MM.1S (cell line): Measurements from ENCODE around the gene DUOXA2.

Source experiments
- DNase-seq: peaks from one replicate; pipeline ENCODE4 v3.0.0-alpha.2; 2015
- H2AFZ ChIP-seq: fragments of 300-600 bp; sonication (generic); 2 replicates; pipeline ENCODE4 v1.6.0; 2016; ENCODE audit warnings: antibody characterized with exemption, low read length
- H3F3A ChIP-seq: fragments of 300-600 bp; sonication (generic); 2 replicates; pipeline ENCODE4 v1.6.1; 2016; ENCODE audit warnings: mild to moderate bottlenecking, antibody characterized with exemption, low read length, moderate library complexity, mixed read lengths; ENCODE audit not compliant: insufficient read depth
- H3K27ac ChIP-seq: fragments of 300-600 bp; sonication (generic); 2 replicates; pipeline ENCODE4 v1.5.1; 2016; ENCODE audit warnings: mild to moderate bottlenecking, low read length
- H3K27me3 ChIP-seq: fragments of 300-600 bp; sonication (generic); replicated peaks from 2 replicates; pipeline ENCODE4 v1.6.0; 2016; ENCODE audit warnings: low read length; ENCODE audit not compliant: insufficient read depth
- H3K36me3 ChIP-seq: fragments of 300-600 bp; sonication (generic); replicated peaks from 2 replicates; pipeline ENCODE4 v1.6.1; 2016; ENCODE audit warnings: mild to moderate bottlenecking, low read length, mixed read lengths; ENCODE audit not compliant: insufficient read depth
- H3K4me1 ChIP-seq: fragments of 300-600 bp; sonication (generic); 2 replicates; pipeline ENCODE4 v1.6.1; 2016; ENCODE audit warnings: low read length, mixed read lengths
- H3K4me2 ChIP-seq: fragments of 300-600 bp; sonication (generic); 2 replicates; pipeline ENCODE4 v1.6.0; 2016; ENCODE audit warnings: low read depth, low read length
- H3K4me3 ChIP-seq: fragments of 300-600 bp; sonication (generic); 2 replicates; pipeline ENCODE4 v1.5.1; 2016; ENCODE audit warnings: low read length, mixed read lengths
- H3K79me2 ChIP-seq: fragments of 300-600 bp; sonication (generic); 2 replicates; pipeline ENCODE4 v1.6.1; 2016; ENCODE audit warnings: mixed run types, low read length, mixed read lengths
- H3K9ac ChIP-seq: fragments of 300-600 bp; sonication (generic); 2 replicates; pipeline ENCODE4 v1.6.1; 2016; ENCODE audit warnings: low read length, mixed read lengths
- H3K9me2 ChIP-seq: fragments of 300-600 bp; sonication (generic); replicated peaks from 2 replicates; pipeline ENCODE4 v1.6.1; 2016; ENCODE audit warnings: mild to moderate bottlenecking, low read length, mixed read lengths; ENCODE audit not compliant: insufficient read depth
- H3K9me3 ChIP-seq: fragments of 300-600 bp; sonication (generic); replicated peaks from 2 replicates; pipeline ENCODE4 v1.6.1; 2016; ENCODE audit warnings: mild to moderate bottlenecking, low read length, mixed read lengths; ENCODE audit not compliant: insufficient read depth
- H4K20me1 ChIP-seq: fragments of 300-600 bp; sonication (generic); 2 replicates; pipeline ENCODE4 v1.6.1; 2016; ENCODE audit warnings: mild to moderate bottlenecking, low read length, moderate library complexity, mixed read lengths; ENCODE audit not compliant: insufficient read depth
- CTCF ChIP-seq: fragments of 300-600 bp; sonication (generic); IDR thresholded peaks from 2 replicates; pipeline ENCODE4 v1.5.1; 2016; ENCODE audit warnings: antibody characterized with exemption, low read length, mixed read lengths
- EZH2 ChIP-seq: fragments of 300-600 bp; sonication (generic); optimal IDR thresholded peaks from 2 replicates; pipeline ENCODE3; 2017; ENCODE audit warnings: low read depth, mild to moderate bottlenecking, antibody characterized with exemption, low read length, mixed read lengths
- EZH2phosphoT487 ChIP-seq: fragments of 300-600 bp; sonication (generic); IDR thresholded peaks from 2 replicates; pipeline ENCODE4 v1.6.1; 2018; ENCODE audit warnings: antibody characterized with exemption, low read length

The DUOXA2 gene

GRCh38 chr15:45089712-45090373, 24.3 kb upstream of the DUOXA2 start:
- DNase-seq, result no peak
- Histone ChIP-seq H3K9me2 (no peaks in the 10 kb centered on the region), H3K27ac (no peak overlapping the region), H3K4me2 (no peak overlapping the region), H3K27me3 (no peaks in the 10 kb centered on the region), H3F3A (no peaks in the 10 kb centered on the region), H3K4me1 (no peaks in the 10 kb centered on the region), H2AFZ (no peak overlapping the region), H3K36me3 (no peaks in the 10 kb centered on the region), H3K4me3 (no peak overlapping the region), H4K20me1 (no peaks in the 10 kb centered on the region), H3K9me3 (no peaks in the 10 kb centered on the region), H3K79me2 (no peaks in the 10 kb centered on the region), H3K9ac (no peak overlapping the region)
- TF ChIP-seq EZH2 (no peak), CTCF (no peak), EZH2phosphoT487 (no peak)

- H3K9me2 ChIP-seq, result no peaks in the 10 kb centered on the region
- H3K79me2 ChIP-seq, result no peaks in the 10 kb centered on the region
- no peaks in the 10 kb centered on the region for H3K36me3 ChIP-seq
- H3K4me1 ChIP-seq, result no peaks in the 10 kb centered on the region
- no peaks in the 10 kb centered on the region for H3F3A ChIP-seq
- TF ChIP-seq CTCF, result no peak
- H3K27ac ChIP-seq, result no peak overlapping the region
- no peaks in the 10 kb centered on the region for H3K27me3 ChIP-seq
- no peak overlapping the region for H3K9ac ChIP-seq
- no peaks in the 10 kb centered on the region for H4K20me1 ChIP-seq
- H3K4me3 ChIP-seq, result no peak overlapping the region
- no peak overlapping the region for H3K4me2 ChIP-seq
- H3K9me3 ChIP-seq, result no peaks in the 10 kb centered on the region
- no peak for DNase-seq
- no peak overlapping the region for H2AFZ ChIP-seq
These were observed 23.0 kb upstream of the DUOXA2 start for GRCh38 chr15:45091161-45091560.

- no peak overlapping the region for H3K27ac ChIP-seq
- H3K4me2 ChIP-seq, result no peak overlapping the region
- H3K79me2 ChIP-seq, result no peaks in the 10 kb centered on the region
- TF ChIP-seq EZH2 (no peak), EZH2phosphoT487 (no peak), CTCF (no peak)
- no peaks in the 10 kb centered on the region for H3K27me3 ChIP-seq
- no peaks in the 10 kb centered on the region for H3K9me2 ChIP-seq
- H3K4me3 ChIP-seq, result no peak overlapping the region
- H4K20me1 ChIP-seq, result no peaks in the 10 kb centered on the region
- H2AFZ ChIP-seq, result no peak overlapping the region
- no peak for DNase-seq
- no peaks in the 10 kb centered on the region for H3K4me1 ChIP-seq
- H3K9me3 ChIP-seq, result no peaks in the 10 kb centered on the region
- H3F3A ChIP-seq, result no peaks in the 10 kb centered on the region
- H3K36me3 ChIP-seq, result no peaks in the 10 kb centered on the region
- no peak overlapping the region for H3K9ac ChIP-seq
These were observed 22.6 kb upstream of the DUOXA2 start for GRCh38 chr15:45091576-45091975.
